Stimulated activated CD8-positive, alpha-beta memory T cell treated with anti-CD3 and anti-CD28 coated beads, Interleukin-4, amount 100 ng/mL, for 1 hour (primary cell): ENCODE data around the gene CSF2.

Experiments
- DNase-seq, 2 donors: peaks; one replicate each; pipeline ENCODE4 v3.0.0-alpha.2; 2020; ENCODE audit warnings: low read depth in 2 of 2, low spot score in 1 of 2

The CSF2 gene

GRCh38 chr5:132073231-132074013 is at the start of gene CSF2:
TSS of gene CSF2 (plus strand) at chr5:132073789. CDS start at chr5:132073824, 35 bp downstream.
- DNase-seq, result no peak

- DNase-seq, result no peak
Measured at GRCh38 chr5:132024117-132024435, 49.5 kb upstream of the CSF2 start.

GRCh38 chr5:132024789-132025402 is 48.7 kb upstream of the CSF2 start:
- no peak for DNase-seq

- DNase-seq, result no peak
Measured at GRCh38 chr5:132025403-132025971, 48.1 kb upstream of the CSF2 start.

- DNase-seq, result no peak
Measured at GRCh38 chr5:132026516-132027008, 47.0 kb upstream of the CSF2 start.

GRCh38 chr5:132027027-132027426 is 46.6 kb upstream of the CSF2 start:
- no peak for DNase-seq

GRCh38 chr5:132029609-132030330 is 43.8 kb upstream of the CSF2 start:
- DNase-seq, result no peak

GRCh38 chr5:132030610-132031009 is 43.0 kb upstream of the CSF2 start:
- no peak for DNase-seq

- DNase-seq, result no peak
Measured at GRCh38 chr5:132032196-132032595, 41.4 kb upstream of the CSF2 start.

- DNase-seq, result no peak
Measured at GRCh38 chr5:132033122-132033521, 40.5 kb upstream of the CSF2 start.

GRCh38 chr5:132037353-132037752 is 36.2 kb upstream of the CSF2 start:
- DNase-seq, result no peak

- no peak for DNase-seq
Measured at GRCh38 chr5:132044207-132044606, 29.4 kb upstream of the CSF2 start.

GRCh38 chr5:132046880-132047299 is 26.7 kb upstream of the CSF2 start:
- no peak for DNase-seq

- DNase-seq, result no peak
Measured at GRCh38 chr5:132049093-132049492, 24.5 kb upstream of the CSF2 start.

GRCh38 chr5:132049559-132049958 is 24.0 kb upstream of the CSF2 start:
- no peak for DNase-seq

- DNase-seq, result no peak
Measured at GRCh38 chr5:132050136-132050535, 23.5 kb upstream of the CSF2 start.

- DNase-seq, result no peak
Measured at GRCh38 chr5:132050661-132051552, 22.7 kb upstream of the CSF2 start.

- DNase-seq, result no peak
Measured at GRCh38 chr5:132052520-132052919, 21.1 kb upstream of the CSF2 start.

- no peak for DNase-seq
Measured at GRCh38 chr5:132053483-132053882, 20.1 kb upstream of the CSF2 start.

- DNase-seq, result no peak
Measured at GRCh38 chr5:132054031-132054696, 19.4 kb upstream of the CSF2 start.
